Stomach (tissue), 9 donors: ENCODE results near the gene SAXO2. TPM values are rescaled to one million over a fixed set of nuclear protein-coding genes. Genes with fewer than 3 reads are reported as not detected.
"Not testable (repeated sequence)": the region's sequence is repeated elsewhere in the genome, so short reads cannot be mapped to it uniquely, and the experiment has no call there.

ENCODE experiments used
- DNase-seq, 2 donors: peaks; one replicate each; pipeline versions ENCODE4 v3.0.0 to v3.0.0-alpha.2; 2013 to 2019
- H3K27ac ChIP-seq, 5 donors: fragments of 200-600 bp in 4 of 5; sonication (generic) in 4 of 5; one replicate each; pipeline ENCODE4 v1.5.1; 2013 to 2019; ENCODE audit warnings: mild to moderate bottlenecking in 1 of 5, moderate library complexity in 1 of 5
- H3K27me3 ChIP-seq, 3 donors: fragments of 200-600 bp; sonication (generic); one replicate each; pipeline ENCODE4 v1.5.1; 2017 to 2019; ENCODE audit warnings: mixed run types in 1 of 3
- H3K36me3 ChIP-seq, 4 donors: fragments of 200-600 bp; sonication (generic); 1 replicate in 3 of 4; 2 replicates in 1 of 4; pipeline ENCODE4 v1.5.1; 2016 to 2019
- H3K4me1 ChIP-seq, 4 donors: fragments of 200-600 bp; sonication (generic); one replicate each; pipeline ENCODE4 v1.5.1; 2016 to 2019
- H3K4me3 ChIP-seq, 4 donors: fragments of 200-600 bp; sonication (generic) in 3 of 4; one replicate each; pipeline ENCODE4 v1.5.1; 2016 to 2019; ENCODE audit warnings: mild to moderate bottlenecking in 1 of 4
- H3K9me3 ChIP-seq, 4 donors: fragments of 200-600 bp; sonication (generic); one replicate each; pipeline ENCODE4 v1.5.1; 2016 to 2019
- CTCF ChIP-seq, 7 experiments: fragments of 450-650 bp in 4 of 7; fragments of 200-600 bp in 3 of 7; sonication (generic) in 3 of 7; IDR thresholded peaks; one replicate each; pipeline ENCODE4 v1.5.1; 2016 to 2019; ENCODE audit warnings: antibody characterized with exemption in 7 of 7, control low read depth in 2 of 7, mild to moderate bottlenecking in 1 of 7
- EP300 ChIP-seq: sonication (generic); formaldehyde crosslinking; IDR thresholded peaks from one replicate; pipeline ENCODE4 v1.6.1; 2017; ENCODE audit warnings: antibody characterized with exemption
- POLR2A ChIP-seq, 4 donors: fragments of 450-650 bp; IDR thresholded peaks; one replicate each; pipeline ENCODE4 v1.6.1; 2016; ENCODE audit warnings: antibody characterized with exemption in 4 of 4, control low read depth in 2 of 4, mild to moderate bottlenecking in 1 of 4, moderate library complexity in 1 of 4
- POLR2AphosphoS5 ChIP-seq, 3 donors: sonication (generic); formaldehyde crosslinking; IDR thresholded peaks; one replicate each; pipeline ENCODE4 v1.6.1; 2016; ENCODE audit warnings: antibody characterized with exemption in 3 of 3
- WGBS, 5 donors: extraction: QIAGEN DNeasy Blood & Tissue Kit in 3 of 5; methylation state at CpG; one replicate each; pipeline versions ENCODE4 v1.1.5 to v1.1.7; 2013 to 2018; 5-methylcytosine and 5-hydroxymethylcytosine counted together
- intact Hi-C: fragments of 100-400 bp; cut with DNase I; formaldehyde crosslinking; loops from one replicate; pipeline ENCODE4 v1.15.1; 2023; ENCODE audit warnings: low total_unique reads
- polyA plus RNA-seq, 3 donors: library from polyadenylated mRNA; stranded (reverse); fragments of 200-250 nt; gene quantifications; one replicate each; pipeline ENCODE4 v1.2.3, GENCODE V29; 2013
- total RNA-seq, 5 donors: library from RNA; depleted of rRNA; stranded (reverse); fragments of >200 nt; gene quantifications; one replicate each; pipeline versions ENCODE4 v1.1.0 to v1.2.3, GENCODE V29; 2014 to 2016
- donor health status: healthy with polysubstance abuse.
- donor health status: Bipolar disorder and iron deficiency.
- donor health status: healthy.

The SAXO2 gene
- total and polyA plus RNA-seq, 8 donors: 0.14 to 18.7 (median 3.3) TPM; not detected in 2

GRCh38 chr15:82261566-82262421 is 824 bp upstream of the SAXO2 start:
- intact Hi-C loops, H3K9me3 ChIP-seq, H3K27me3 ChIP-seq: not testable (repeated sequence)
- H3K36me3 ChIP-seq: peaks cover 6 to 26% (median 23%) of the 10 kb centered on the region in 4 donors
- DNase-seq: peak; percentile 26 to 46
- 2 to 4% (median 3%) methylated on average over 16 to 19 of the region's 19 CpGs for WGBS, 5 donors
- peaks cover 12 to 37% (median 27%) of the 10 kb centered on the region in 4 donors for H3K4me1 ChIP-seq
- peak overlapping the region; percentile 69 to 88 (median 83) for H3K27ac ChIP-seq
- H3K4me3 ChIP-seq: peak overlapping the region; percentile 59 to 91 (median 71)

GRCh38 chr15:82263350-82263749 is 732 bp downstream of the SAXO2 start:
- no peaks in the 10 kb centered on the region for H3K9me3 ChIP-seq
- WGBS, 5 donors: 7 to 26% (median 19%) methylated on average over 3 of the region's 3 CpGs
- peak in 1 of 2 donors; percentile 72 for DNase-seq
- peaks cover 3 to 12% (median 8%) of the 10 kb centered on the region in 4 donors for H3K36me3 ChIP-seq
- peaks cover 12 to 48% (median 32%) of the 10 kb centered on the region in 4 donors for H3K4me1 ChIP-seq
- H3K27me3 ChIP-seq: no peaks in the 10 kb centered on the region
- peak overlapping the region; percentile 69 to 88 (median 83) for H3K27ac ChIP-seq
- intact Hi-C loops: no loop called here
- TF ChIP-seq POLR2AphosphoS5 (IDR thresholded peaks at IDR 0.05) (peak in 1 of 3 donors; percentile 40), EP300 (no peak), POLR2A (IDR thresholded peaks at IDR 0.05) (no peak)
- H3K4me3 ChIP-seq: peak overlapping the region; percentile 59 to 91 (median 71)

GRCh38 chr15:82267137-82267536 is 4.5 kb downstream of the SAXO2 start:
- WGBS, 5 donors: 41 to 62% (median 54%) methylated on average over 2 of the region's 2 CpGs
- H3K9me3 ChIP-seq, intact Hi-C loops, DNase-seq, H3K36me3 ChIP-seq, H3K4me3 ChIP-seq, H3K27me3 ChIP-seq: not testable (repeated sequence)
- H3K27ac ChIP-seq: peak overlapping the region in 2 of 5 donors; percentile 76 to 81
- peaks cover 0 to 27% (median 19%) of the 10 kb centered on the region in 4 donors for H3K4me1 ChIP-seq

- peak in 1 of 2 donors; percentile 11 for DNase-seq
- H3K36me3 ChIP-seq, H3K4me3 ChIP-seq, H3K27ac ChIP-seq, H3K9me3 ChIP-seq, H3K27me3 ChIP-seq, intact Hi-C loops: not testable (repeated sequence)
- peaks cover 0 to 20% (median 12%) of the 10 kb centered on the region in 4 donors for H3K4me1 ChIP-seq
- 12 to 68% (median 42%) methylated on average over 2 of the region's 2 CpGs for WGBS, 5 donors
Observed at GRCh38 chr15:82268454-82268853, 5.8 kb downstream of the SAXO2 start.

GRCh38 chr15:82272154-82272553 is 9.5 kb downstream of the SAXO2 start:
- no peak for TF ChIP-seq CTCF (IDR thresholded peaks at IDR 0.05)
- no peak for TF ChIP-seq EP300
- TF ChIP-seq POLR2A (IDR thresholded peaks at IDR 0.05): no peak
- TF ChIP-seq POLR2AphosphoS5 (IDR thresholded peaks at IDR 0.05): no peak
- H3K27me3 ChIP-seq: no peaks in the 10 kb centered on the region
- no peaks in the 10 kb centered on the region for H3K36me3 ChIP-seq
- no peak overlapping the region for H3K27ac ChIP-seq
- WGBS, 5 donors: 67 to 84% (median 75%) methylated on average over 2 of the region's 2 CpGs
- H3K9me3 ChIP-seq: peaks cover 0 to 11% (median 8%) of the 10 kb centered on the region in 4 donors
- H3K4me1 ChIP-seq: peaks cover 0 to 8% (median 2%) of the 10 kb centered on the region in 4 donors
- no peak overlapping the region for H3K4me3 ChIP-seq
- no peak for DNase-seq
- intact Hi-C loops: no loop called here

- Histone ChIP-seq H3K9me3 (peaks cover 0 to 11% (median 8%) of the 10 kb centered on the region in 4 donors), H3K36me3 (no peaks in the 10 kb centered on the region), H3K27me3 (no peaks in the 10 kb centered on the region), H3K27ac (no peak overlapping the region), H3K4me3 (no peak overlapping the region), H3K4me1 (no peaks in the 10 kb centered on the region)
- no peak for DNase-seq
- no peak for TF ChIP-seq EP300
- no peak for TF ChIP-seq POLR2A (IDR thresholded peaks at IDR 0.05)
- TF ChIP-seq POLR2AphosphoS5 (IDR thresholded peaks at IDR 0.05): no peak
- no peak for TF ChIP-seq CTCF (IDR thresholded peaks at IDR 0.05)
- intact Hi-C loops: no loop called here
Observed at GRCh38 chr15:82275410-82275809, 12.8 kb downstream of the SAXO2 start.

- H3K9me3 ChIP-seq, DNase-seq, H3K27me3 ChIP-seq, intact Hi-C loops, H3K4me1 ChIP-seq, H3K4me3 ChIP-seq, H3K36me3 ChIP-seq, H3K27ac ChIP-seq: not testable (repeated sequence)
Observed at GRCh38 chr15:82281276-82281675, 18.7 kb downstream of the SAXO2 start.

- H3K4me3 ChIP-seq, H3K27ac ChIP-seq, H3K4me1 ChIP-seq, DNase-seq, H3K9me3 ChIP-seq, intact Hi-C loops, H3K27me3 ChIP-seq, H3K36me3 ChIP-seq: not testable (repeated sequence)
- WGBS, 5 donors: 79 to 90% (median 85%) methylated on average over 4 of the region's 4 CpGs
Observed at GRCh38 chr15:82282386-82282785, 19.8 kb downstream of the SAXO2 start.

- H3K27me3 ChIP-seq, H3K4me3 ChIP-seq, H3K27ac ChIP-seq, intact Hi-C loops, H3K9me3 ChIP-seq, DNase-seq, H3K36me3 ChIP-seq, H3K4me1 ChIP-seq: not testable (repeated sequence)
- 43 to 75% (median 64%) methylated on average over 1 to 2 of the region's 2 CpGs for WGBS, 5 donors
Observed at GRCh38 chr15:82284381-82284780, 21.8 kb downstream of the SAXO2 start.
